CD4-positive, alpha-beta T cell (primary cell): Measurements from ENCODE around the gene PSENEN. TPM values are rescaled to one million over a fixed set of nuclear protein-coding genes. Genes with fewer than 3 reads are reported as not detected.
A peak's percentile ranks its signal among the peaks of the same experiment; 100 is the strongest.

ENCODE experiments used
- ATAC-seq: fragments of 200-7000 bp; cut with Tn5 transposase; one replicate; pipeline ENCODE4 v1.10.0; 2022; ENCODE audit warnings: mild to moderate bottlenecking; ENCODE audit not compliant: poor library complexity
- CTCF ChIA-PET: fragments of 350-600 bp; sonication (Branson Sonifier 250); formaldehyde crosslinking; loops from one replicate; lab custom pipeline; 2021; ENCODE audit warnings: antibody characterized with exemption, inconsistent platforms; lab: Charles Lee
- POLR2A ChIA-PET: fragments of 350-600 bp; sonication (Branson Sonifier 250); formaldehyde crosslinking; loops from one replicate; lab custom pipeline; 2021; ENCODE audit warnings: antibody characterized with exemption, inconsistent platforms; lab: Charles Lee
- DNase-seq, 14 experiments: peaks; one replicate each; pipeline ENCODE4 v3.0.0-alpha.2; 2013 to 2020; ENCODE audit warnings: mixed read lengths in 2 of 14
- H3K27ac ChIP-seq, 2 donors: one replicate each; pipeline versions ENCODE4 v1.5.1 to v1.7.0; 2013; ENCODE audit warnings: low read length in 2 of 2, low read depth in 1 of 2, mild to moderate bottlenecking in 1 of 2
- H3K27me3 ChIP-seq, 2 experiments: 1 replicate in 1 of 2; 2 replicates in 1 of 2; pipeline versions ENCODE4 v1.6.1 to v1.7.0; 2013; ENCODE audit warnings: low read length in 2 of 2, control low read depth in 1 of 2, mild to moderate bottlenecking in 1 of 2, moderate library complexity in 1 of 2; ENCODE audit not compliant: insufficient read depth in 2 of 2, control insufficient read depth in 1 of 2
- H3K36me3 ChIP-seq: one replicate; pipeline ENCODE4 v1.6.1; 2013; ENCODE audit warnings: low read length, control low read depth; ENCODE audit not compliant: insufficient read depth
- H3K4me1 ChIP-seq: one replicate; pipeline ENCODE4 v1.6.1; 2013; ENCODE audit warnings: low read length, control low read depth; ENCODE audit not compliant: insufficient read depth
- H3K4me3 ChIP-seq: one replicate; pipeline ENCODE4 v1.5.1; 2013; ENCODE audit warnings: mild to moderate bottlenecking, low read length, moderate library complexity
- H3K9me3 ChIP-seq, 2 experiments: 1 replicate in 1 of 2; 2 replicates in 1 of 2; pipeline versions ENCODE4 v1.6.1 to v1.7.0; 2013; ENCODE audit warnings: low read length in 2 of 2, mild to moderate bottlenecking in 2 of 2, control low read depth in 1 of 2, moderate library complexity in 1 of 2; ENCODE audit not compliant: control insufficient read depth in 1 of 2, insufficient read depth in 1 of 2
- H3K27ac Mint-ChIP-seq: one replicate; pipeline ENCODE4 v1.8.0; 2020; ENCODE audit warnings: mixed read lengths
- H3K27me3 Mint-ChIP-seq: one replicate; pipeline ENCODE4 v1.8.0; 2021; ENCODE audit warnings: mixed read lengths
- H3K36me3 Mint-ChIP-seq: one replicate; pipeline ENCODE4 v1.8.0; 2021; ENCODE audit warnings: low read depth, mixed read lengths
- H3K4me1 Mint-ChIP-seq: one replicate; pipeline ENCODE4 v1.8.0; 2021; ENCODE audit warnings: low read depth, mixed read lengths
- H3K4me3 Mint-ChIP-seq: one replicate; pipeline ENCODE4 v1.8.0; 2020; ENCODE audit warnings: mild to moderate bottlenecking, mixed read lengths
- H3K9me3 Mint-ChIP-seq: one replicate; pipeline ENCODE4 v1.8.0; 2020; ENCODE audit warnings: mixed read lengths
- CTCF ChIP-seq: fragments of 200-600 bp; IDR thresholded peaks from one replicate; pipeline ENCODE4 v1.8.0; 2022; ENCODE audit warnings: antibody characterized with exemption, mild to moderate bottlenecking
- intact Hi-C, 2 experiments: fragments of 100-400 bp; cut with DNase I in 1 of 2; cut with micrococcal nuclease in 1 of 2; formaldehyde crosslinking; loops; one replicate each; pipeline versions ENCODE4 v1.15.1 to v1.9.0; 2023 to 2025; cut with DNase I, micrococcal nuclease
- total RNA-seq, 174 experiments: library from RNA in 2 of 174; stranded (reverse) in 2 of 174; gene quantifications; one replicate each; pipeline ENCODE4 v1.2.3 and lab custom pipeline; 2021 to 2026

PSENEN gene
- total RNA-seq, 2 experiments from 2014 or later: 7.3 to 9.4 TPM

- CTCF ChIA-PET: no interaction called here
- no peak for TF ChIP-seq CTCF
Observed at GRCh38 chr19:35754370-35755130, 9.1 kb downstream of the PSENEN start.

GRCh38 chr19:35755131-35755549, 9.7 kb downstream of the PSENEN start:
- Mint-ChIP-seq H3K4me3 (peak overlapping the region; percentile 80), H3K27me3 (peaks cover 15% of the 10 kb centered on the region), H3K36me3 (peaks cover 34% of the 10 kb centered on the region), H3K4me1 (peaks cover 41% of the 10 kb centered on the region), H3K9me3 (no peaks in the 10 kb centered on the region), H3K27ac (no peak overlapping the region)
- POLR2A ChIA-PET: interaction anchor here (1.0 kb wide), 1 partner anchor 11 kb away, joined by 3 read pairs; no protein-coding TSS in a partner anchor
- Histone ChIP-seq H3K36me3 (peaks cover 31% of the 10 kb centered on the region), H3K27ac (no peak overlapping the region), H3K4me3 (no peak overlapping the region), H3K4me1 (peaks cover 45% of the 10 kb centered on the region), H3K9me3 (no peaks in the 10 kb centered on the region), H3K27me3 (peaks cover 0 to 2% of the 10 kb centered on the region in 2 experiments)
- DNase-seq (no peak), ATAC-seq (no peak)
- CTCF ChIA-PET: no interaction called here
- TF ChIP-seq CTCF: no peak
- intact Hi-C loops: loop anchor here (5.0 to 10.0 kb wide), 5 partner anchors 38 to 930 kb away; partner anchors contain the start of genes COX6B1 (in 1 of the 2), ETV2 (in 1 of the 2), KMT2B (in 1 of the 2) and ZNF567 (in 1 of the 2)

More at GRCh38 chr19:35754370-35755130, 9.1 kb downstream of the PSENEN start:
- H3K4me1 ChIP-seq: peaks cover 48% of the 10 kb centered on the region
- H3K36me3 Mint-ChIP-seq: peaks cover 34% of the 10 kb centered on the region
- H3K9me3 Mint-ChIP-seq: no peaks in the 10 kb centered on the region
- intact Hi-C loops: loop anchor here (5.0 to 10.0 kb wide), 5 partner anchors 37 to 930 kb away; partner anchors contain the start of genes COX6B1 (in 1 of the 2), ETV2 (in 1 of the 2), KMT2B (in 1 of the 2) and ZNF567 (in 1 of the 2)
- DNase-seq: peak in 1 of 14 experiments; percentile 14
- peaks cover 36% of the 10 kb centered on the region for H3K4me1 Mint-ChIP-seq
- H3K4me3 Mint-ChIP-seq: peak overlapping the region; percentile 80
- H3K27me3 ChIP-seq: peaks cover 0 to 2% of the 10 kb centered on the region in 2 experiments
- no peaks in the 10 kb centered on the region for H3K9me3 ChIP-seq
- H3K36me3 ChIP-seq: peaks cover 28% of the 10 kb centered on the region
- no peak overlapping the region for H3K27ac ChIP-seq
- H3K27ac Mint-ChIP-seq: no peak overlapping the region
- POLR2A ChIA-PET: no interaction called here
- no peak overlapping the region for H3K4me3 ChIP-seq
- no peak for ATAC-seq
- H3K27me3 Mint-ChIP-seq: peaks cover 15% of the 10 kb centered on the region

GRCh38 chr19:35755550-35756376, 10.3 kb downstream of the PSENEN start:
- ATAC-seq (peak; percentile 5), DNase-seq (peak; percentile 31 to 85 (median 56))
- H3K27ac ChIP-seq: no peak overlapping the region
- peaks cover 35% of the 10 kb centered on the region for H3K36me3 ChIP-seq
- ChIA-PET POLR2A (interaction anchor here (1.0 kb wide), 1 partner anchor 11 kb away, joined by 3 read pairs; no protein-coding TSS in a partner anchor), CTCF (no interaction called here)
- peaks cover 41% of the 10 kb centered on the region for H3K4me1 Mint-ChIP-seq
- no peak for TF ChIP-seq CTCF
- H3K9me3 ChIP-seq: no peaks in the 10 kb centered on the region
- H3K27me3 ChIP-seq: peaks cover 0 to 2% of the 10 kb centered on the region in 2 experiments
- H3K27me3 Mint-ChIP-seq: peaks cover 15% of the 10 kb centered on the region
- intact Hi-C loops: loop anchor here (5.0 to 10.0 kb wide), 5 partner anchors 38 to 929 kb away; partner anchors contain the start of genes COX6B1 (in 1 of the 2), ETV2 (in 1 of the 2), KMT2B (in 1 of the 2) and ZNF567 (in 1 of the 2)
- H3K9me3 Mint-ChIP-seq: no peaks in the 10 kb centered on the region
- peaks cover 43% of the 10 kb centered on the region for H3K4me1 ChIP-seq
- H3K4me3 Mint-ChIP-seq: peak overlapping the region; percentile 68
- H3K27ac Mint-ChIP-seq: no peak overlapping the region
- H3K36me3 Mint-ChIP-seq: peaks cover 35% of the 10 kb centered on the region
- H3K4me3 ChIP-seq: no peak overlapping the region
